GM21717 (cell line): ENCODE measurements around the gene LOXL3.
A peak's percentile ranks its signal among the peaks of the same experiment; 100 is the strongest.

Experiments used
- ATAC-seq: cut with Tn5 transposase; IDR thresholded peaks from one replicate; pipeline ENCODE4 v1.9.1; 2021; ENCODE audit warnings: mild to moderate bottlenecking, moderate library complexity; ENCODE audit not compliant: unreplicated experiment

Gene LOXL3

GRCh38 chr2:74553892-74554819 is at the start of gene LOXL3, which contains the start of gene DOK1:
Gene LOXL3 (minus strand): TSS chr2:74553942. CDS start chr2:74552634, 1,308 bp downstream.
Gene DOK1 (plus strand): TSS chr2:74554720. CDS start chr2:74554755, 35 bp downstream.
- ATAC-seq, result peak; percentile 67

GRCh38 chr2:74602586-74603281 is 49.0 kb upstream of the LOXL3 start:
- ATAC-seq, result no peak

GRCh38 chr2:74599676-74600075 is 45.9 kb upstream of the LOXL3 start:
- ATAC-seq, result no peak

GRCh38 chr2:74597410-74597809 is 43.7 kb upstream of the LOXL3 start:
- no peak for ATAC-seq

GRCh38 chr2:74596584-74596983 is 42.8 kb upstream of the LOXL3 start:
- ATAC-seq, result no peak

- no peak for ATAC-seq
These were observed 40.4 kb upstream of the LOXL3 start for GRCh38 chr2:74593826-74594772.

- no peak for ATAC-seq
These were observed 34.9 kb upstream of the LOXL3 start for GRCh38 chr2:74588664-74589063.

- peak; percentile 60 for ATAC-seq
These were observed 34.0 kb upstream of the LOXL3 start for GRCh38 chr2:74587664-74588277.

GRCh38 chr2:74585406-74586185 is 31.9 kb upstream of the LOXL3 start:
- ATAC-seq, result no peak

- ATAC-seq, result peak; percentile 57
These were observed 30.4 kb upstream of the LOXL3 start for GRCh38 chr2:74584088-74584645.

- ATAC-seq, result no peak
These were observed 29.8 kb upstream of the LOXL3 start for GRCh38 chr2:74583504-74583903.

- no peak for ATAC-seq
These were observed 28.4 kb upstream of the LOXL3 start for GRCh38 chr2:74582184-74582583.

GRCh38 chr2:74581463-74581862 is 27.7 kb upstream of the LOXL3 start:
- ATAC-seq, result no peak

GRCh38 chr2:74578408-74578807 is 24.7 kb upstream of the LOXL3 start:
- peak; percentile 52 for ATAC-seq

- ATAC-seq, result peak; percentile 35
These were observed 23.7 kb upstream of the LOXL3 start for GRCh38 chr2:74577448-74577847.

- no peak for ATAC-seq
These were observed 23.1 kb upstream of the LOXL3 start for GRCh38 chr2:74576863-74577229.

- no peak for ATAC-seq
These were observed 22.6 kb upstream of the LOXL3 start for GRCh38 chr2:74576211-74576862.

- ATAC-seq, result no peak
These were observed 21.6 kb upstream of the LOXL3 start for GRCh38 chr2:74575320-74575719.
